ENCODE data around the gene OXSR1. TPM values are rescaled to one million over a fixed set of nuclear protein-coding genes. Genes with fewer than 3 reads are reported as not detected.

Gene OXSR1
- total and polyA plus RNA-seq, 2 of the 13 experiments (the other 11 are each of a cell fraction or from before 2014, with no cell fraction given): 27.4 to 32.6 TPM

DNA sequence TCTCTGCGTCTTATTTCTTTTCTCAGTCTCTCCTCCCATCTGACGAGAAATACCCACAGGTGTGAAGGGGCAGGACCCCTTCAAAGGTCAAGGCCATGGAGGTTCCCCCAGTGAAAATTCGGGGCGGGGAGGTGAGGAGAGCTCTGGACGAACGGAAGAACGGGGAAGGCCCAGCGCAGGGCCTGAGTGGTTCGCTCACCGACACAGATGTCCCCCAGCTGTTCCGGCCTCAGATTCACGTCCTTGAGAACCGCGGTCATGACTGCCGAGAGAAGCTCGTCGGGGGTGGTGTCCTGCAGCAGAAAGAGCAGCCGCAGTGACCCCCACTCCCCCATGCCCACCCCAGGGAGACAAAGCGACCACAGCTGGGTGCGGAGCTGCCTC is 29.0 kb upstream of the OXSR1 start (continued):
- TF ChIP-seq ZFP82 (CRISPR knock-in tag; IDR thresholded peaks at IDR 0.05; ENCODE audit: borderline replicate concordance) (no peak), POLR2AphosphoS2 (IDR thresholded peaks at IDR 0.05; ENCODE audit: low read depth, low read length) (no peak)

DNA sequence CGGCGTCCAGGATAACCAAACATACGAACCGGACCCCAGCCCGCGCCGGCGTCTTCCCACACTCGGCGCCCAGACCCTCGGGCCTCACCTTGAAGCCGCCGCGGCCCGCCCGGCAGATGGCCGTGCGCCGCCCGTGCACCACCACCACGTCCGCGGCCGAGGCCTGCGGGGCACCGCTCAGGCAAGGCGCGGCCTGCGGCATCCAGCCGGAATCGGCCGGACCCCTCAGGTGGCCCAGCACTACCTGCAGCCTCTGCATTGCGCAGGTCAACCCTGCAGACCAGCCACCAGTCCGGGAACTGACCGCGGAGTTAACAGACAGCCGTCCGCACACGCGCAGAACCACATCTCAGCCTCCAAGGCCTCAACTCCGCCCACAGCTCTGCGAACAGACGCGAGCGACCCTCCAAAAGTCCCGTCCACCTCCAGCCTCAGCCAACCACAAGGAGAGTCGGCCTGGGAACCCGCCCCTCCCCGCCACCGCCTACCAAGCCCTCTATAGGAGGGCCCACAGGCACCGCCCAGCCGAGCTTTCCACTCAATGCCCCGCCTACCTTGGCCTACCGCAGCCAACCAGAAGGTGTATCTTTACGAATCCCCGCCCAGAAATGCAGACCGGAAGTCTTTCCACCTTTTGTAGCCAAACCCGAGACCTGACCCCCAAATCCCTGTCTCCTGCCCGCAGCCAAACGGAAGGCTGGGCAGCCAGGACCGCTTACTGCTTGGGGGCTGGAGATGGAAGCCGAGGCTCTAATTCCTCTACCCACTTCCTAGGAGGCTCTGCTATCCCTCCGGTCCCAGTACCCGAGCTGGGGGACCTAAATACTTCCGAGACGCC is 28.3 kb upstream of the OXSR1 start, which contains the start of gene ACAA1:
ACAA1 (minus strand) TSS at position 351 of the 838 bp plus-strand sequence; CDS start at position 259, 92 bp downstream.
- Histone ChIP-seq H3K4me2 (ENCODE audit: low read depth, low read length) (peak within 1 kb of the TSS; percentile 98), H3K9me3 (ENCODE audit: low read length) (no peaks in the 10 kb centered on the region), H2AFZ (ENCODE audit: low read length) (no peak within 1 kb of the TSS), H4K20me1 (ENCODE audit: insufficient read depth, low read length) (peaks cover 1% of the 10 kb centered on the region; the same call in 1 of the 2 replicates), H3K4me1 (ENCODE audit: insufficient read depth, low read length) (peaks cover 57% of the 10 kb centered on the region), H3K9ac (ENCODE audit: insufficient read depth, low read depth, low read length) (peak within 1 kb of the TSS; percentile 90), H3K27me3 (ENCODE audit: control insufficient read depth in 1 of 2, insufficient read depth in 2 of 2, low read length in 2 of 2) (no peaks in the 10 kb centered on the region; a peak in 1 of 5 replicates), H3K27ac (ENCODE audit: extremely low read length, insufficient read depth, low read length) (peak within 1 kb of the TSS; percentile 97), H3K79me2 (ENCODE audit: insufficient read depth, low read length) (peaks cover 57% of the 10 kb centered on the region), H3K36me3 (replicated peaks in 1 of 2; ENCODE audit: control insufficient read depth in 1 of 2, insufficient read depth in 2 of 2, low read length in 2 of 2) (peaks cover 5 to 30% of the 10 kb centered on the region in 2 experiments), H3K4me3 (replicated peaks in 1 of 3; ENCODE audit: insufficient read depth in 1 of 3, low read depth in 2 of 3, low read length in 3 of 3) (peak within 1 kb of the TSS; percentile 85 to 96 (median 89))
- 1% methylated on average over 15 of the region's 66 CpGs for WGBS (ENCODE audit: low lambda C conversion rate)
- CTCF ChIA-PET (ENCODE audit: low intra/inter-chr PET ratio, low total read pairs): no interaction called here
- FAIRE-seq (peak; percentile 97), DNase-seq (ENCODE audit: low spot score) (peak; percentile 97), ATAC-seq (peak; percentile 81)
- in situ Hi-C loops (cut with HindIII; ENCODE audit: extremely low pct_ligation_motif_present, low pct_unique_long_range_greater_than_20kb): loop anchor here (25.0 kb wide), 1 partner anchor 325 kb away; the partner anchor contains the start of gene ACVR2B
- intact Hi-C loops (cut with micrococcal nuclease; ENCODE audit: unreplicated experiment): loop anchor here (1.0 to 10.0 kb wide), 3 partner anchors 108 to 145 kb away; partner anchors contain the start of gene SLC22A14
- POLR2A ChIA-PET: interaction anchor here (0.6 to 7.0 kb wide), 21 partner anchors 8 to 349 kb away, joined by 3 to 179 read pairs (median 4); partner anchors contain the start of genes OXSR1 and XYLB
- no TSS peak for BruUV-seq (replicated peaks)
- TF ChIP-seq MED1 (CRISPR knock-in tag; IDR thresholded peaks at IDR 0.05) (no peak; the same call in none of the 2 replicates), HOXA5 (CRISPR knock-in tag; IDR thresholded peaks at IDR 0.05) (0 out of 2 replicates have a peak, but pooled peaks have one; percentile 43), ZNF878 (CRISPR knock-in tag; IDR thresholded peaks at IDR 0.05) (no peak), MTF1 (CRISPR knock-in tag; IDR thresholded peaks at IDR 0.05) (no peak), ZMAT5 (CRISPR knock-in tag; IDR thresholded peaks at IDR 0.05; ENCODE audit: borderline replicate concordance, low read depth) (no peak), ZFP90 (CRISPR knock-in tag; IDR thresholded peaks at IDR 0.05; ENCODE audit: borderline replicate concordance) (no peak), REXO4 (CRISPR knock-in tag; IDR thresholded peaks at IDR 0.05; ENCODE audit: borderline replicate concordance) (no peak), ZNF674 (CRISPR knock-in tag; IDR thresholded peaks at IDR 0.05; ENCODE audit: low read depth) (no peak), ZNF777 (CRISPR knock-in tag; IDR thresholded peaks at IDR 0.05) (no peak; the same call in 1 of the 2 replicates), ZSCAN9 (CRISPR knock-in tag; IDR thresholded peaks at IDR 0.05; ENCODE audit: borderline replicate concordance) (peak; percentile 61), ZNF33B (CRISPR knock-in tag; IDR thresholded peaks at IDR 0.05) (no peak), GATAD1 (CRISPR knock-in tag; IDR thresholded peaks at IDR 0.05) (peak; percentile 44; the same call in 1 of the 2 replicates), ZSCAN21 (CRISPR knock-in tag; IDR thresholded peaks at IDR 0.05; ENCODE audit: borderline replicate concordance) (no peak), PRPF4 (IDR thresholded peaks at IDR 0.05; ENCODE audit: low read depth, low read length, poor library complexity, severe bottlenecking) (no peak), REST (IDR thresholded peaks at IDR 0.05; ENCODE audit: borderline replicate concordance in 1 of 2, low read depth in 1 of 2, low read length in 2 of 2) (peak in 1 of 2 experiments; percentile 46; a peak in 1 of 4 replicates), ASH2L (IDR thresholded peaks at IDR 0.05; ENCODE audit: insufficient read length, low read depth, low read length) (no peak), NFYC (CRISPR knock-in tag; IDR thresholded peaks at IDR 0.05) (peak; percentile 78)
